Retinal pigment epithelial cell (primary cell): ENCODE measurements around the gene PARN.

ENCODE experiments used
- DNase-seq: peaks from one replicate; pipeline ENCODE4 v3.0.0-alpha.2; 2010; ENCODE audit warnings: low read depth
- H3K4me3 ChIP-seq: 2 replicates; pipeline ENCODE4 v1.5.1; 2011; ENCODE audit warnings: mild to moderate bottlenecking, low read length, control low read depth, moderate library complexity
- CTCF ChIP-seq: conservative IDR thresholded peaks from 2 replicates; pipeline ENCODE4 v1.5.1; 2011; ENCODE audit warnings: low read depth, low read length, control low read depth, inconsistent platforms

Gene PARN

GRCh38 chr16:14464796-14465195 lies 165.3 kb downstream of the PARN start:
- H3K4me3 ChIP-seq = no peak overlapping the region
- DNase-seq = no peak
- TF ChIP-seq CTCF = no peak

- H3K4me3 ChIP-seq = no peak overlapping the region
- no peak for DNase-seq
- no peak for TF ChIP-seq CTCF
Measured at GRCh38 chr16:14464192-14464591, 165.9 kb downstream of the PARN start.

- H3K4me3 ChIP-seq = no peak overlapping the region
- no peak for DNase-seq
- no peak for TF ChIP-seq CTCF
Measured at GRCh38 chr16:14462811-14463210, 167.2 kb downstream of the PARN start.

- TF ChIP-seq CTCF = no peak
- DNase-seq = no peak
- H3K4me3 ChIP-seq = no peak overlapping the region
Measured at GRCh38 chr16:14460726-14461125, 169.3 kb downstream of the PARN start.

- DNase-seq = no peak
- no peak for TF ChIP-seq CTCF
- no peak overlapping the region for H3K4me3 ChIP-seq
Measured at GRCh38 chr16:14458576-14458975, 171.5 kb downstream of the PARN start.

- no peak for TF ChIP-seq CTCF
- DNase-seq = no peak
- no peak overlapping the region for H3K4me3 ChIP-seq
Measured at GRCh38 chr16:14456793-14457481, 173.1 kb downstream of the PARN start.

- no peak for DNase-seq
- TF ChIP-seq CTCF = no peak
- no peak overlapping the region for H3K4me3 ChIP-seq
Measured at GRCh38 chr16:14455573-14455972, 174.5 kb downstream of the PARN start.
